Measurements from ENCODE around the gene JTB.

- TF ChIP-seq, protein P1, sequence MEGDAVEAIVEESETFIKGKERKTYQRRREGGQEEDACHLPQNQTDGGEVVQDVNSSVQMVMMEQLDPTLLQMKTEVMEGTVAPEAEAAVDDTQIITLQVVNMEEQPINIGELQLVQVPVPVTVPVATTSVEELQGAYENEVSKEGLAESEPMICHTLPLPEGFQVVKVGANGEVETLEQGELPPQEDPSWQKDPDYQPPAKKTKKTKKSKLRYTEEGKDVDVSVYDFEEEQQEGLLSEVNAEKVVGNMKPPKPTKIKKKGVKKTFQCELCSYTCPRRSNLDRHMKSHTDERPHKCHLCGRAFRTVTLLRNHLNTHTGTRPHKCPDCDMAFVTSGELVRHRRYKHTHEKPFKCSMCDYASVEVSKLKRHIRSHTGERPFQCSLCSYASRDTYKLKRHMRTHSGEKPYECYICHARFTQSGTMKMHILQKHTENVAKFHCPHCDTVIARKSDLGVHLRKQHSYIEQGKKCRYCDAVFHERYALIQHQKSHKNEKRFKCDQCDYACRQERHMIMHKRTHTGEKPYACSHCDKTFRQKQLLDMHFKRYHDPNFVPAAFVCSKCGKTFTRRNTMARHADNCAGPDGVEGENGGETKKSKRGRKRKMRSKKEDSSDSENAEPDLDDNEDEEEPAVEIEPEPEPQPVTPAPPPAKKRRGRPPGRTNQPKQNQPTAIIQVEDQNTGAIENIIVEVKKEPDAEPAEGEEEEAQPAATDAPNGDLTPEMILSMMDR (IDR thresholded peaks at IDR 0.05), result no peak
- TF ChIP-seq SIN3A (IDR thresholded peaks at IDR 0.05; ENCODE audit: borderline replicate concordance, insufficient read depth, low read depth, low read length) (peak; percentile 57; the same call in 1 of the 2 replicates), TCF7L2 (IDR thresholded peaks at IDR 0.05; ENCODE audit: low read depth, low read length) (no peak)
These were observed 31.5 kb downstream of the JTB start for GRCh38 chr1:153945795-153946621.
